HEK293 (cell line): ENCODE results near the gene PARP9.

Experiments
- CTCF ChIA-PET: fragments of 350-600 bp; formaldehyde crosslinking; extraction: SDS; loops from one replicate; lab custom pipeline; 2021; ENCODE audit warnings: antibody characterized with exemption; lab: Yijun Ruan, JAX
- POLR2A ChIA-PET: fragments of 300-600 bp; formaldehyde crosslinking; extraction: SDS; loops from one replicate; lab custom pipeline; 2020; ENCODE audit warnings: antibody characterized with exemption, inconsistent platforms; lab: Yijun Ruan, JAX
- H3K27ac ChIP-seq: fragments of 200-500 bp; sonication (Bioruptor generic); 2 replicates; pipeline ENCODE4 v1.5.1; 2014; ENCODE audit warnings: low read depth, low read length, control low read depth, inconsistent platforms; ENCODE audit errors: extremely low read depth
- H3K36me3 ChIP-seq, 2 experiments: fragments of 200-500 bp in 1 of 2; sonication (Bioruptor generic) in 1 of 2; 1 replicate in 1 of 2; 2 replicates in 1 of 2; pipeline ENCODE4 v1.5.1; 2014 to 2017; ENCODE audit warnings: inconsistent platforms in 2 of 2, low read length in 2 of 2; ENCODE audit not compliant: control insufficient read depth in 2 of 2, insufficient read depth in 1 of 2
- H3K4me1 ChIP-seq: fragments of 200-500 bp; sonication (Bioruptor generic); 2 replicates; pipeline ENCODE4 v1.5.1; 2014; ENCODE audit warnings: mild to moderate bottlenecking, low read length, inconsistent platforms; ENCODE audit not compliant: control insufficient read depth, insufficient read depth
- H3K4me3 ChIP-seq: 2 replicates; pipeline ENCODE4 v1.5.1; 2011; ENCODE audit warnings: low read depth, mild to moderate bottlenecking, control low read depth, low read length, moderate library complexity
- H3K9me3 ChIP-seq: fragments of 200-500 bp; sonication (Bioruptor generic); 2 replicates; pipeline ENCODE4 v1.5.1; 2014; ENCODE audit warnings: low read depth, low read length, inconsistent platforms; ENCODE audit not compliant: control insufficient read depth, insufficient read depth
- GLI2 ChIP-seq: fragments of 450-650 bp; formaldehyde crosslinking; IDR thresholded peaks from 2 replicates; pipeline ENCODE4; 2017; ENCODE audit warnings: missing biosample characterization, missing genetic modification characterization, low read depth, borderline replicate concordance
- GLIS2 ChIP-seq: fragments of 450-650 bp; formaldehyde crosslinking; IDR thresholded peaks from 2 replicates; pipeline ENCODE4 v1.5.1; 2016; ENCODE audit warnings: missing biosample characterization, missing genetic modification characterization
- PRDM4 ChIP-seq: fragments of 450-650 bp; formaldehyde crosslinking; IDR thresholded peaks from 2 replicates; pipeline ENCODE4 v1.5.1; 2017; ENCODE audit warnings: missing biosample characterization, missing genetic modification characterization
- REST ChIP-seq: fragments of 450-650 bp; formaldehyde crosslinking; IDR thresholded peaks from 2 replicates; pipeline ENCODE4 v1.5.1; 2016; ENCODE audit warnings: missing biosample characterization, missing genetic modification characterization
- SALL2 ChIP-seq: fragments of 450-650 bp; formaldehyde crosslinking; IDR thresholded peaks from 2 replicates; pipeline ENCODE4 v1.5.0; 2017; ENCODE audit warnings: missing biosample characterization, mild to moderate bottlenecking, missing genetic modification characterization, borderline replicate concordance
- TRIM28 ChIP-seq: IDR thresholded peaks from 2 replicates; pipeline ENCODE4 v1.6.1; 2011; ENCODE audit warnings: low read length, control low read depth, borderline replicate concordance
- WT1 ChIP-seq: fragments of 450-650 bp; formaldehyde crosslinking; IDR thresholded peaks from 2 replicates; pipeline ENCODE4 v1.5.1; 2016; ENCODE audit warnings: missing biosample characterization, missing genetic modification characterization
- ZBTB17 ChIP-seq: fragments of 450-650 bp; formaldehyde crosslinking; IDR thresholded peaks from 2 replicates; pipeline ENCODE4 v1.5.1; 2016; ENCODE audit warnings: missing biosample characterization, missing genetic modification characterization
- ZIC2 ChIP-seq: fragments of 450-650 bp; formaldehyde crosslinking; IDR thresholded peaks from 2 replicates; pipeline ENCODE4 v1.5.1; 2016; ENCODE audit warnings: missing biosample characterization, missing genetic modification characterization
- ZNF10 ChIP-seq: fragments of 450-650 bp; formaldehyde crosslinking; IDR thresholded peaks from 2 replicates; pipeline ENCODE4 v1.5.1; 2017; ENCODE audit warnings: missing biosample characterization, missing genetic modification characterization
- ZNF18 ChIP-seq: fragments of 450-650 bp; formaldehyde crosslinking; IDR thresholded peaks from 2 replicates; pipeline ENCODE4 v1.5.1; 2016; ENCODE audit warnings: missing biosample characterization, missing genetic modification characterization
- ZNF19 ChIP-seq: fragments of 450-650 bp; formaldehyde crosslinking; IDR thresholded peaks from 2 replicates; pipeline ENCODE4; 2016; ENCODE audit warnings: missing biosample characterization, missing genetic modification characterization, low read depth
- ZNF221 ChIP-seq: fragments of 450-650 bp; formaldehyde crosslinking; IDR thresholded peaks from 2 replicates; pipeline ENCODE4 v1.5.1; 2017; ENCODE audit warnings: missing biosample characterization, missing genetic modification characterization, borderline replicate concordance
- ZNF23 ChIP-seq: fragments of 450-650 bp; formaldehyde crosslinking; IDR thresholded peaks from 2 replicates; pipeline ENCODE4 v1.5.1; 2016; ENCODE audit warnings: missing biosample characterization, missing genetic modification characterization, borderline replicate concordance
- ZNF416 ChIP-seq: fragments of 450-650 bp; formaldehyde crosslinking; IDR thresholded peaks from 2 replicates; pipeline ENCODE4 v1.5.1; 2016; ENCODE audit warnings: missing biosample characterization, missing genetic modification characterization
- ZNF521 ChIP-seq: fragments of 450-650 bp; formaldehyde crosslinking; IDR thresholded peaks from 2 replicates; pipeline ENCODE4 v1.5.1; 2017; ENCODE audit warnings: missing biosample characterization, mild to moderate bottlenecking, missing genetic modification characterization

PARP9 gene

GRCh38 chr3:122553171-122553570, 10.9 kb downstream of the PARP9 start:
- ChIA-PET POLR2A (no interaction called here), CTCF (no interaction called here)
- no peaks in the 10 kb centered on the region for H3K9me3 ChIP-seq
- no peak overlapping the region for H3K27ac ChIP-seq
- TF ChIP-seq ZIC2 (tag by site-specific recombination) (no peak), GLI2 (tag by site-specific recombination) (no peak), ZNF10 (tag by site-specific recombination) (no peak), WT1 (tag by site-specific recombination) (no peak), ZNF416 (no peak), ZNF521 (tag by site-specific recombination) (no peak), TRIM28 (no peak), ZNF23 (tag by site-specific recombination) (no peak)
- peaks cover 0 to 12% of the 10 kb centered on the region in 2 experiments; a peak in 2 of 3 replicates for H3K36me3 ChIP-seq
- no peak overlapping the region for H3K4me3 ChIP-seq
- H3K4me1 ChIP-seq: no peaks in the 10 kb centered on the region

GRCh38 chr3:122548619-122549018, 15.5 kb downstream of the PARP9 start:
- H3K36me3 ChIP-seq: peaks cover 0 to 5% of the 10 kb centered on the region in 2 experiments; a peak in 2 of 3 replicates
- POLR2A ChIA-PET: interaction anchor here (1.2 kb wide), 1 partner anchor 14 kb away, joined by 3 read pairs; no protein-coding TSS in a partner anchor

More at GRCh38 chr3:122548619-122549018, 15.5 kb downstream of the PARP9 start:
- CTCF ChIA-PET: interaction anchor here (0.6 to 1.0 kb wide), 3 partner anchors 12 to 132 kb away, joined by 3 to 5 read pairs (median 3); partner anchors contain the start of gene PARP14
- TF ChIP-seq SALL2: no peak
- no peak for TF ChIP-seq ZNF18
- no peak for TF ChIP-seq REST
- no peak for TF ChIP-seq GLIS2 (tag by site-specific recombination)
- no peak for TF ChIP-seq GLI2 (tag by site-specific recombination)
- TF ChIP-seq ZBTB17 (tag by site-specific recombination): no peak
- no peak for TF ChIP-seq ZNF19
- TF ChIP-seq PRDM4 (tag by site-specific recombination): no peak
- TF ChIP-seq ZNF221 (tag by site-specific recombination): no peak
- Histone ChIP-seq H3K4me3 (no peak overlapping the region), H3K4me1 (no peaks in the 10 kb centered on the region), H3K27ac (no peak overlapping the region), H3K9me3 (no peaks in the 10 kb centered on the region)
